IMR-90 (cell line): ENCODE data around the gene KCNK17. TPM values are rescaled to one million over a fixed set of nuclear protein-coding genes. Genes with fewer than 3 reads are reported as not detected.

Experiments used
- ATAC-seq: fragments of 200-7000 bp; cut with Tn5 transposase; 2 replicates; pipeline ENCODE4 v1.9.1; 2020; ENCODE audit warnings: low read depth, mild to moderate bottlenecking, moderate library complexity
- BruUV-seq: library from RNA; stranded (reverse); fragments of 400-500 nt; replicated peaks from 2 replicates; lab custom pipeline; 2021; lab: Mats Ljungman, UMichigan
- CTCF ChIA-PET: fragments of 300-600 bp; formaldehyde crosslinking; extraction: SDS; loops from one replicate; lab custom pipeline; 2021; ENCODE audit warnings: antibody characterized with exemption; lab: Yijun Ruan, JAX
- POLR2A ChIA-PET: fragments of 300-600 bp; sonication (Branson Sonifier 250); formaldehyde crosslinking; loops from one replicate; lab custom pipeline; 2022; ENCODE audit warnings: antibody characterized with exemption; ENCODE audit not compliant: unreplicated experiment; lab: Charles Lee
- DNase-seq: peaks from one replicate; pipeline ENCODE4 v3.0.0; 2013
- H2AFZ ChIP-seq: replicated peaks from 2 replicates; pipeline ENCODE3; 2013; ENCODE audit warnings: low read length, mild to moderate bottlenecking; ENCODE audit not compliant: poor library complexity
- H2AK5ac ChIP-seq: 2 replicates; pipeline ENCODE4 v1.6.1; 2013; ENCODE audit warnings: low read depth, low read length, inconsistent platforms
- H2AK9ac ChIP-seq: replicated peaks from 2 replicates; pipeline ENCODE3; 2013; ENCODE audit warnings: mild to moderate bottlenecking, low read depth, low read length, moderate library complexity; ENCODE audit not compliant: poor library complexity
- H2BK120ac ChIP-seq: 2 replicates; pipeline ENCODE4 v1.6.1; 2013; ENCODE audit warnings: low read depth, low read length, inconsistent platforms
- H2BK15ac ChIP-seq: 3 replicates; pipeline ENCODE4 v1.6.1; 2013; ENCODE audit warnings: low read depth, low read length, inconsistent platforms
- H2BK20ac ChIP-seq: 2 replicates; pipeline ENCODE4 v1.6.1; 2013; ENCODE audit warnings: low read depth, mild to moderate bottlenecking, inconsistent platforms, low read length, moderate library complexity
- H2BK5ac ChIP-seq: 2 replicates; pipeline ENCODE4 v1.6.1; 2013; ENCODE audit warnings: mild to moderate bottlenecking, low read depth, low read length, inconsistent platforms; ENCODE audit not compliant: poor library complexity, severe bottlenecking
- H3K14ac ChIP-seq: replicated peaks from 2 replicates; pipeline ENCODE4 v1.6.1; 2013; ENCODE audit warnings: low read depth, low read length, inconsistent platforms
- H3K18ac ChIP-seq: 2 replicates; pipeline ENCODE4 v1.6.1; 2013; ENCODE audit warnings: low read depth, low read length, control low read depth
- H3K23ac ChIP-seq: 2 replicates; pipeline ENCODE4 v1.6.1; 2013; ENCODE audit warnings: low read depth, low read length, inconsistent platforms
- H3K27ac ChIP-seq: 2 replicates; pipeline ENCODE4 v1.5.1; 2013; ENCODE audit warnings: mild to moderate bottlenecking, control low read depth, low read length; ENCODE audit not compliant: insufficient read depth
- H3K27me3 ChIP-seq: 2 replicates; pipeline ENCODE4 v1.6.1; 2013; ENCODE audit warnings: low read length; ENCODE audit not compliant: control insufficient read depth, insufficient read depth
- H3K36me3 ChIP-seq: 2 replicates; pipeline ENCODE4 v1.6.1; 2013; ENCODE audit warnings: low read length, mixed read lengths; ENCODE audit not compliant: control insufficient read depth, insufficient read depth
- H3K4ac ChIP-seq: 2 replicates; pipeline ENCODE4 v1.6.1; 2013; ENCODE audit warnings: low read depth, low read length, inconsistent platforms
- H3K4me1 ChIP-seq: 2 replicates; pipeline ENCODE4 v1.6.1; 2013; ENCODE audit warnings: low read length, mixed read lengths; ENCODE audit not compliant: control insufficient read depth, insufficient read depth
- H3K4me2 ChIP-seq: 2 replicates; pipeline ENCODE4 v1.6.1; 2013; ENCODE audit warnings: low read depth, mild to moderate bottlenecking, control low read depth, low read length, moderate library complexity
- H3K4me3 ChIP-seq: 2 replicates; pipeline ENCODE4 v1.5.1; 2013; ENCODE audit warnings: low read depth, mild to moderate bottlenecking, control low read depth, low read length, moderate library complexity; ENCODE audit not compliant: insufficient read depth
- H3K56ac ChIP-seq: 2 replicates; pipeline ENCODE4 v1.6.1; 2013; ENCODE audit warnings: low read length, inconsistent platforms; ENCODE audit not compliant: insufficient read depth; ENCODE audit errors: extremely low read depth
- H3K79me1 ChIP-seq, 2 experiments: 2 replicates each; pipeline ENCODE4 v1.6.1; 2013; ENCODE audit warnings: low read length in 2 of 2, inconsistent platforms in 1 of 2, low read depth in 1 of 2
- H3K9ac ChIP-seq: 2 replicates; pipeline ENCODE4 v1.6.1; 2013; ENCODE audit warnings: low read depth, low read length, control low read depth
- H3K9me1 ChIP-seq: 2 replicates; pipeline ENCODE4 v1.6.1; 2013; ENCODE audit warnings: low read length, inconsistent platforms; ENCODE audit not compliant: insufficient read depth
- H3K9me3 ChIP-seq: 2 replicates; pipeline ENCODE4 v1.6.1; 2013; ENCODE audit warnings: low read length; ENCODE audit not compliant: control insufficient read depth, insufficient read depth
- H4K20me1 ChIP-seq: 2 replicates; pipeline ENCODE4 v1.6.1; 2013; ENCODE audit warnings: low read length, inconsistent platforms; ENCODE audit not compliant: insufficient read depth
- H4K5ac ChIP-seq: 2 replicates; pipeline ENCODE4 v1.6.1; 2013; ENCODE audit warnings: mild to moderate bottlenecking, low read depth, low read length, control low read depth
- H4K8ac ChIP-seq, 2 experiments: 2 replicates each; pipeline ENCODE4 v1.6.1; 2013; ENCODE audit warnings: low read depth in 2 of 2, low read length in 2 of 2, control low read depth in 1 of 2, inconsistent platforms in 1 of 2
- H4K91ac ChIP-seq: 2 replicates; pipeline ENCODE4 v1.6.1; 2013; ENCODE audit warnings: low read depth, low read length, inconsistent platforms; ENCODE audit not compliant: insufficient read depth
- CEBPB ChIP-seq: IDR thresholded peaks from 2 replicates; pipeline ENCODE4 v1.6.1; 2012; ENCODE audit warnings: low read depth, low read length, improper control_type of control experiment
- CHD1 ChIP-seq: IDR thresholded peaks from 2 replicates; pipeline ENCODE4 v1.6.1; 2012; ENCODE audit warnings: low read depth, low read length, improper control_type of control experiment
- ELK1 ChIP-seq: fragments of 150-350 bp; IDR thresholded peaks from 2 replicates; pipeline ENCODE4 v1.6.1; 2016; ENCODE audit warnings: low read depth, mild to moderate bottlenecking, low read length, moderate library complexity, borderline replicate concordance
- FOS ChIP-seq: fragments of 150-350 bp; IDR thresholded peaks from 2 replicates; pipeline ENCODE4 v1.6.1; 2016; ENCODE audit warnings: low read depth, low read length
- MAFK ChIP-seq: IDR thresholded peaks from 2 replicates; pipeline ENCODE4 v1.6.1; 2012; ENCODE audit warnings: low read depth, low read length, improper control_type of control experiment
- MAZ ChIP-seq: IDR thresholded peaks from 2 replicates; pipeline ENCODE4 v1.6.1; 2012; ENCODE audit warnings: low read depth, mild to moderate bottlenecking, low read length, improper control_type of control experiment, moderate library complexity, borderline replicate concordance
- MXI1 ChIP-seq: IDR thresholded peaks from 2 replicates; pipeline ENCODE4 v1.6.1; 2012; ENCODE audit warnings: low read depth, mild to moderate bottlenecking, low read length, moderate library complexity, borderline replicate concordance
- NFE2L2 ChIP-seq: fragments of 150-350 bp; IDR thresholded peaks from 2 replicates; pipeline ENCODE4 v1.6.1; 2016; ENCODE audit warnings: low read depth, mild to moderate bottlenecking, low read length
- POLR2A ChIP-seq: IDR thresholded peaks from 2 replicates; pipeline ENCODE4 v1.6.1; 2012; ENCODE audit warnings: mild to moderate bottlenecking, low read depth, low read length
- RAD21 ChIP-seq: IDR thresholded peaks from 2 replicates; pipeline ENCODE4 v1.6.1; 2012; ENCODE audit warnings: low read length, improper control_type of control experiment
- RCOR1 ChIP-seq: IDR thresholded peaks from 2 replicates; pipeline ENCODE4 v1.6.1; 2012; ENCODE audit warnings: mild to moderate bottlenecking, low read length, improper control_type of control experiment; ENCODE audit not compliant: insufficient replicate concordance
- RFX5 ChIP-seq: IDR thresholded peaks from 2 replicates; pipeline ENCODE4 v1.8.0; 2012; ENCODE audit warnings: low read depth, mild to moderate bottlenecking, low read length, moderate library complexity
- SMC3 ChIP-seq: fragments of 150-350 bp; IDR thresholded peaks from 2 replicates; pipeline ENCODE4 v1.6.1; 2016; ENCODE audit warnings: low read depth, mild to moderate bottlenecking, antibody characterized with exemption, low read length, moderate library complexity
- WGBS, 2 experiments: methylation state at CpG; one replicate each; pipeline versions ENCODE4 v1.1.5 to v1.1.7; 2013; ENCODE audit warnings: missing lambda C conversion rate in 2 of 2; ENCODE audit not compliant: insufficient read length in 1 of 2; ENCODE audit errors: extremely low coverage in 2 of 2; 5-methylcytosine and 5-hydroxymethylcytosine counted together
- dilution Hi-C: fragments of 300-500 bp; cut with HindIII; formaldehyde crosslinking; loops from one replicate; pipeline ENCODE4 v1.14.3; 2018; ENCODE audit warnings: low sequenced_read_pairs; ENCODE audit not compliant: unreplicated experiment
- in situ Hi-C: fragments of 300-500 bp; cut with MboI; formaldehyde crosslinking; loops from 3 replicates; pipeline ENCODE4 v1.14.3; 2019; ENCODE audit warnings: low sequenced_read_pairs, inconsistent platforms, mixed read lengths
- intact Hi-C: fragments of 100-400 bp; cut with micrococcal nuclease; formaldehyde crosslinking; loops from 2 replicates; pipeline ENCODE4 v1.10.0; 2022
- polyA plus RNA-seq, 3 experiments: library from polyadenylated mRNA; depleted of rRNA; stranded (reverse); fragments of >200 nt; gene quantifications; 2 replicates each; pipeline ENCODE4 v1.2.3, GENCODE V29; 2012; ENCODE audit warnings: low replicate concordance in 1 of 3
- total RNA-seq: library from RNA; depleted of rRNA; stranded (reverse); fragments of >200 nt; gene quantifications from 2 replicates; pipeline ENCODE4 v1.2.3, GENCODE V29; 2012
- TF ChIP-seq, protein P1 (sequence below): fragments of 150-350 bp; IDR thresholded peaks from 2 replicates; pipeline ENCODE4 v1.6.1; 2017; ENCODE audit warnings: mild to moderate bottlenecking, antibody characterized with exemption, low read length, low read depth
- TF ChIP-seq, protein P2 (sequence below): conservative IDR thresholded peaks from 2 replicates; pipeline ENCODE4 v1.5.1; 2012; ENCODE audit warnings: mild to moderate bottlenecking, low read depth, low read length, improper control_type of control experiment

Gene KCNK17
- total and polyA plus RNA-seq, 2 of the 4 experiments (the other 2 are of a cell fraction) = not detected

- intact Hi-C loops = no loop called here
Measured at GRCh38 chr6:39273406-39273821, 40.8 kb downstream of the KCNK17 start.

More at GRCh38 chr6:39273406-39273821, 40.8 kb downstream of the KCNK17 start:
- dilution Hi-C loops = no loop called here
- Histone ChIP-seq H3K4me2 (no peak overlapping the region), H2BK5ac (no peak overlapping the region), H3K23ac (no peak overlapping the region), H2AFZ (no peak overlapping the region), H3K4ac (no peak overlapping the region), H4K20me1 (no peaks in the 10 kb centered on the region), H2BK120ac (no peak overlapping the region), H4K8ac (no peak overlapping the region), H2BK20ac (no peak overlapping the region), H4K5ac (no peak overlapping the region), H3K56ac (no peak overlapping the region), H3K9me1 (no peaks in the 10 kb centered on the region), H3K4me1 (no peaks in the 10 kb centered on the region), H3K27me3 (no peaks in the 10 kb centered on the region), H2AK5ac (no peak overlapping the region), H2BK15ac (no peak overlapping the region), H3K14ac (no peak overlapping the region), H3K79me1 (no peaks in the 10 kb centered on the region), H4K91ac (no peak overlapping the region), H3K9me3 (no peaks in the 10 kb centered on the region), H3K36me3 (no peaks in the 10 kb centered on the region), H3K27ac (no peak overlapping the region), H3K4me3 (no peak overlapping the region), H2AK9ac (no peak overlapping the region), H3K9ac (no peak overlapping the region), H3K18ac (no peak overlapping the region)
- POLR2A ChIA-PET = no interaction called here
- WGBS, 2 experiments = 70% methylated on average over 2 of the region's 6 CpGs; no CpG with 5 or more reads in 1 of the 2 experiments
- no peak for DNase-seq
- in situ Hi-C loops = no loop called here
- BruUV-seq = no TSS peak
- TF ChIP-seq SMC3 (no peak), MAFK (no peak), MXI1 (no peak), NFE2L2 (no peak), RAD21 (no peak), RCOR1 (no peak), CEBPB (no peak), CHD1 (no peak), ELK1 (no peak), FOS (no peak), RFX5 (no peak), POLR2A (no peak), MAZ (no peak)
- TF ChIP-seq, protein P1, sequence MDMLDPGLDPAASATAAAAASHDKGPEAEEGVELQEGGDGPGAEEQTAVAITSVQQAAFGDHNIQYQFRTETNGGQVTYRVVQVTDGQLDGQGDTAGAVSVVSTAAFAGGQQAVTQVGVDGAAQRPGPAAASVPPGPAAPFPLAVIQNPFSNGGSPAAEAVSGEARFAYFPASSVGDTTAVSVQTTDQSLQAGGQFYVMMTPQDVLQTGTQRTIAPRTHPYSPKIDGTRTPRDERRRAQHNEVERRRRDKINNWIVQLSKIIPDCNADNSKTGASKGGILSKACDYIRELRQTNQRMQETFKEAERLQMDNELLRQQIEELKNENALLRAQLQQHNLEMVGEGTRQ = no peak
- TF ChIP-seq, protein P2, sequence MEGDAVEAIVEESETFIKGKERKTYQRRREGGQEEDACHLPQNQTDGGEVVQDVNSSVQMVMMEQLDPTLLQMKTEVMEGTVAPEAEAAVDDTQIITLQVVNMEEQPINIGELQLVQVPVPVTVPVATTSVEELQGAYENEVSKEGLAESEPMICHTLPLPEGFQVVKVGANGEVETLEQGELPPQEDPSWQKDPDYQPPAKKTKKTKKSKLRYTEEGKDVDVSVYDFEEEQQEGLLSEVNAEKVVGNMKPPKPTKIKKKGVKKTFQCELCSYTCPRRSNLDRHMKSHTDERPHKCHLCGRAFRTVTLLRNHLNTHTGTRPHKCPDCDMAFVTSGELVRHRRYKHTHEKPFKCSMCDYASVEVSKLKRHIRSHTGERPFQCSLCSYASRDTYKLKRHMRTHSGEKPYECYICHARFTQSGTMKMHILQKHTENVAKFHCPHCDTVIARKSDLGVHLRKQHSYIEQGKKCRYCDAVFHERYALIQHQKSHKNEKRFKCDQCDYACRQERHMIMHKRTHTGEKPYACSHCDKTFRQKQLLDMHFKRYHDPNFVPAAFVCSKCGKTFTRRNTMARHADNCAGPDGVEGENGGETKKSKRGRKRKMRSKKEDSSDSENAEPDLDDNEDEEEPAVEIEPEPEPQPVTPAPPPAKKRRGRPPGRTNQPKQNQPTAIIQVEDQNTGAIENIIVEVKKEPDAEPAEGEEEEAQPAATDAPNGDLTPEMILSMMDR = no peak
- CTCF ChIA-PET = no interaction called here
- ATAC-seq = no peak
